Breast epithelium (tissue), 4 donors: Measurements from ENCODE around the gene CCNB2. TPM values are rescaled to one million over a fixed set of nuclear protein-coding genes. Genes with fewer than 3 reads are reported as not detected.

ENCODE experiments used
- DNase-seq, 2 donors: peaks; one replicate each; pipeline ENCODE4 v3.0.0-alpha.2; 2019; ENCODE audit warnings: low spot score in 2 of 2
- H3K27ac ChIP-seq, 2 donors: fragments of 200-600 bp; sonication (generic) in 1 of 2; one replicate each; pipeline ENCODE4 v1.5.1; 2016 to 2019; ENCODE audit warnings: mild to moderate bottlenecking in 1 of 2
- H3K27me3 ChIP-seq, 2 donors: fragments of 200-600 bp; sonication (generic) in 1 of 2; one replicate each; pipeline versions ENCODE4 v1.5.1 to v1.6.0; 2017 to 2019; ENCODE audit warnings: control low read depth in 1 of 2, mild to moderate bottlenecking in 1 of 2
- H3K36me3 ChIP-seq: fragments of 200-600 bp; one replicate; pipeline ENCODE4 v1.5.1; 2019
- H3K4me1 ChIP-seq, 2 donors: fragments of 200-600 bp; sonication (generic); one replicate each; pipeline ENCODE4 v1.5.1; 2016 to 2019; ENCODE audit warnings: control low read depth in 1 of 2
- H3K4me3 ChIP-seq, 3 donors: fragments of 200-600 bp; sonication (generic); 1 replicate in 2 of 3; 2 replicates in 1 of 3; pipeline ENCODE4 v1.5.1; 2016 to 2019; ENCODE audit warnings: mild to moderate bottlenecking in 3 of 3, moderate library complexity in 2 of 3
- H3K9me3 ChIP-seq, 2 donors: fragments of 200-600 bp; sonication (generic) in 1 of 2; one replicate each; pipeline ENCODE4 v1.5.1; 2016 to 2019; ENCODE audit warnings: control low read depth in 1 of 2
- POLR2A ChIP-seq: fragments of 450-650 bp; IDR thresholded peaks from one replicate; pipeline ENCODE4 v1.6.1; 2016; ENCODE audit warnings: antibody characterized with exemption, mild to moderate bottlenecking, moderate library complexity
- POLR2AphosphoS5 ChIP-seq, 3 donors: sonication (generic); formaldehyde crosslinking; IDR thresholded peaks; one replicate each; pipeline ENCODE4 v1.6.1; 2017; ENCODE audit warnings: antibody characterized with exemption in 3 of 3
- intact Hi-C: fragments of 100-400 bp; cut with DNase I; formaldehyde crosslinking; loops from one replicate; pipeline ENCODE4 v1.15.1; 2023; ENCODE audit warnings: low total_unique reads
- total RNA-seq, 3 donors: library from RNA; depleted of rRNA; stranded (reverse); fragments of >200 nt; gene quantifications; one replicate each; pipeline ENCODE4 v1.1.0, GENCODE V29; 2016
- TF ChIP-seq, protein P1 (sequence below), 3 donors: fragments of 450-650 bp; IDR thresholded peaks; one replicate each; pipeline ENCODE4 v1.5.1; 2016 to 2017; ENCODE audit warnings: antibody characterized with exemption in 3 of 3, mild to moderate bottlenecking in 3 of 3, moderate library complexity in 3 of 3

The CCNB2 gene
- total RNA-seq, 3 donors from 2014 or later = 0.29 to 3.5 (median 0.98) TPM

DNA sequence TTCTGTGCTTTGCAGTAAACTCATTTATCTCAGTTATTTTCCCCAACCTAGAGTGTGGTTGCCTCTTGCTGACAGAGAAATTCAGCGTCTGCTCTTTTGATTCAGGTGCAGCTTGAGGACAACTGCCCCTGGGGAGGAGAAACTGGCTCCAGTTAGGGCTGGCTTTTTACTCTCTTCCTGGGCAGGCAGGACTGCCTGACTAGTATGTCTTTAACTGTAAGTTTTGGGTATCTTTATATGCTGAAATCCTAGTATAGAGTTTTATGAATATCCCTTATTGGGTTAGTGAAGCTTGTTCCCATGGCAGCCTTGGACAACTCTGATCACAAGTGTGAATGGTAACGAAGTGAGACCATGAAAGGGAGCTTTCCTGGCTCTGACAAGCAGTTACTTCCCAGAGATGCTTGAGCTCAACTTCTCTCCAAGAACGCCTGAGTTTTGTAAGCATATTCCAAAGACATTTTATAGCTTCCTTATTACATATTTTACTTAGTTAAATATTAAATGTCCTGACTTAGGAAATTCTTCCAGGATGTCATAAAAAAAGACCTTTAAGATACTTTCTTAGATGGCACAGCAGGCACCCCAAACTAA, 27.1 kb downstream of the CCNB2 start:
- intact Hi-C loops = no loop called here

DNA sequence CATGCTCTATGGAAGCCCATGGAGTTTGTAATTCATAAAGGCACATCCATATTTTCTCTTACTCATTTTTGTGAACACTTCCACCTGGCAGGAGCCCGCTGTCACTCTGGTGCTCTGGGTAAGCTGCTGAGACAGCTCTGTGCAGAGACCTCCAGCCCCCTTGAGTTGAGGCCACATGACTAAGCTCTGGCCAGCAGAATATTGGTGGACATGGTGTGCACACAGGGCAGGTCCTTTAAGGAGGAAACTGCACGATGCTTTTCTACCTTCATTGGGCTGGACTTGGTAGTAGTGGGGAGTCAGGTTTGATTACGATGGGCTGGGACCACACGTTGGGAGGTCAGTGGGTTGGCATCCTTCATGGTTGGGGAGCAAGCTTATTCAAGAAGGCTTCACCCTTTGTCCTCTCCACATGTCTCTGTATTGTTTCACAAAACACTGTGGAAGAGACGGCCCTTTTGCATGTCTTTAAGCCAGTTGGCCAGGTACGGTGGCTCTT, 29.0 kb downstream of the CCNB2 start:
- TF ChIP-seq, protein P1, sequence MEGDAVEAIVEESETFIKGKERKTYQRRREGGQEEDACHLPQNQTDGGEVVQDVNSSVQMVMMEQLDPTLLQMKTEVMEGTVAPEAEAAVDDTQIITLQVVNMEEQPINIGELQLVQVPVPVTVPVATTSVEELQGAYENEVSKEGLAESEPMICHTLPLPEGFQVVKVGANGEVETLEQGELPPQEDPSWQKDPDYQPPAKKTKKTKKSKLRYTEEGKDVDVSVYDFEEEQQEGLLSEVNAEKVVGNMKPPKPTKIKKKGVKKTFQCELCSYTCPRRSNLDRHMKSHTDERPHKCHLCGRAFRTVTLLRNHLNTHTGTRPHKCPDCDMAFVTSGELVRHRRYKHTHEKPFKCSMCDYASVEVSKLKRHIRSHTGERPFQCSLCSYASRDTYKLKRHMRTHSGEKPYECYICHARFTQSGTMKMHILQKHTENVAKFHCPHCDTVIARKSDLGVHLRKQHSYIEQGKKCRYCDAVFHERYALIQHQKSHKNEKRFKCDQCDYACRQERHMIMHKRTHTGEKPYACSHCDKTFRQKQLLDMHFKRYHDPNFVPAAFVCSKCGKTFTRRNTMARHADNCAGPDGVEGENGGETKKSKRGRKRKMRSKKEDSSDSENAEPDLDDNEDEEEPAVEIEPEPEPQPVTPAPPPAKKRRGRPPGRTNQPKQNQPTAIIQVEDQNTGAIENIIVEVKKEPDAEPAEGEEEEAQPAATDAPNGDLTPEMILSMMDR (IDR thresholded peaks at IDR 0.05) = no peak
- TF ChIP-seq POLR2AphosphoS5 (IDR thresholded peaks at IDR 0.05) (no peak), POLR2A (no peak)
- intact Hi-C loops = no loop called here
- Histone ChIP-seq H3K36me3 (no peaks in the 10 kb centered on the region), H3K27me3 (no peaks in the 10 kb centered on the region), H3K4me1 (no peaks in the 10 kb centered on the region), H3K9me3 (no peaks in the 10 kb centered on the region), H3K27ac (no peak overlapping the region), H3K4me3 (no peak overlapping the region)
- DNase-seq = no peak

More for the DNA sequence above, 27.1 kb downstream of the CCNB2 start:
- Histone ChIP-seq H3K36me3 (no peaks in the 10 kb centered on the region), H3K27me3 (no peaks in the 10 kb centered on the region), H3K4me3 (no peak overlapping the region), H3K9me3 (peaks cover 0 to 4% of the 10 kb centered on the region in 2 donors), H3K4me1 (no peaks in the 10 kb centered on the region), H3K27ac (no peak overlapping the region)
- no peak for DNase-seq
- TF ChIP-seq POLR2AphosphoS5 (IDR thresholded peaks at IDR 0.05) (no peak), POLR2A (no peak)
- TF ChIP-seq, protein P1 (IDR thresholded peaks at IDR 0.05) = no peak

DNA sequence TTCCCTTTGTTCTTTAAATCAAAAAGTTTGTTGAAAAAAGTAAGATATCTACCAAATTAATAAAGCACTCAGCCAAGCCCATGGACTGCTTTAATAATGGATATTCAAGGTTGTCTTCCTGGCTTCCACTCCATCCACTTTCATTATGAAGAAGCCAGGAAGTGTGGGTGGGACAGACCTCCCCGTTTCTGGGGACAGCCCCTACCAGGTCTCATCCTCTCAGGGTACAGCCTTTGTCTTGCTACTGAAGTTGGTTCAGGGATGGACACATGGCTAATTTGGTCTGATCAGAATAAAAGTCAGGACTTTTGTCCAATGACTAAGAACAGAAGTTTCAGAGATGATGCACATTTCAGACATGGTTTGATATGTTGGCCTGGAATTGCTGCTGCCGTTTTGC, 32.6 kb downstream of the CCNB2 start:
- intact Hi-C loops = no loop called here
- no peaks in the 10 kb centered on the region for H3K27me3 ChIP-seq
- no peaks in the 10 kb centered on the region for H3K36me3 ChIP-seq
- no peak overlapping the region for H3K27ac ChIP-seq
- TF ChIP-seq POLR2AphosphoS5 (IDR thresholded peaks at IDR 0.05) (no peak), POLR2A (no peak)
- TF ChIP-seq, protein P1 (IDR thresholded peaks at IDR 0.05) = no peak
- no peak overlapping the region for H3K4me3 ChIP-seq
- no peaks in the 10 kb centered on the region for H3K9me3 ChIP-seq
- no peaks in the 10 kb centered on the region for H3K4me1 ChIP-seq
- no peak for DNase-seq

DNA sequence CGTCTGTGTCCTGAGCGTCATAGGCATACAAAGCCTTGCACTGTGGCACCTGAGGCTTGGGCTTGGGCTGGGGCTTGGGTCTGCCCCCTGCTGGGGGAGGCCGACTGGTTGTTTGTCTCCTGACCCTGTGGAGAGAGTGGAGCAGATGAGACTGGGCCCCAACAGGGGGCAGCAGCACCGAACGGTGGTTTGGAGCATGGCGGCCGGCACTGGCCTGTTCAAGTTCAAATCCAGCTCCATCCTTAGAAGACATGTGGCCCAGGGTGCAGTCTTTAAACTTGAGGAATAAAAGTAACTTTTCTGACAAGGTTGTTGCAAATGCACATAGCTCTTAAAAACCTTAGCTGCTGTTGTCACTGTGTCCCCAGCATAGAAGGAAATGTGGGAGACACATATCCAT, 33.3 kb downstream of the CCNB2 start:
- Histone ChIP-seq H3K4me1 (no peaks in the 10 kb centered on the region), H3K27me3 (no peaks in the 10 kb centered on the region), H3K36me3 (no peaks in the 10 kb centered on the region), H3K27ac (no peak overlapping the region), H3K4me3 (no peak overlapping the region), H3K9me3 (no peaks in the 10 kb centered on the region)
- TF ChIP-seq, protein P1 (IDR thresholded peaks at IDR 0.05) = peak in 2 of 3 donors; percentile 32 to 51
- no peak for TF ChIP-seq POLR2AphosphoS5 (IDR thresholded peaks at IDR 0.05)
- intact Hi-C loops = no loop called here
- no peak for DNase-seq

DNA sequence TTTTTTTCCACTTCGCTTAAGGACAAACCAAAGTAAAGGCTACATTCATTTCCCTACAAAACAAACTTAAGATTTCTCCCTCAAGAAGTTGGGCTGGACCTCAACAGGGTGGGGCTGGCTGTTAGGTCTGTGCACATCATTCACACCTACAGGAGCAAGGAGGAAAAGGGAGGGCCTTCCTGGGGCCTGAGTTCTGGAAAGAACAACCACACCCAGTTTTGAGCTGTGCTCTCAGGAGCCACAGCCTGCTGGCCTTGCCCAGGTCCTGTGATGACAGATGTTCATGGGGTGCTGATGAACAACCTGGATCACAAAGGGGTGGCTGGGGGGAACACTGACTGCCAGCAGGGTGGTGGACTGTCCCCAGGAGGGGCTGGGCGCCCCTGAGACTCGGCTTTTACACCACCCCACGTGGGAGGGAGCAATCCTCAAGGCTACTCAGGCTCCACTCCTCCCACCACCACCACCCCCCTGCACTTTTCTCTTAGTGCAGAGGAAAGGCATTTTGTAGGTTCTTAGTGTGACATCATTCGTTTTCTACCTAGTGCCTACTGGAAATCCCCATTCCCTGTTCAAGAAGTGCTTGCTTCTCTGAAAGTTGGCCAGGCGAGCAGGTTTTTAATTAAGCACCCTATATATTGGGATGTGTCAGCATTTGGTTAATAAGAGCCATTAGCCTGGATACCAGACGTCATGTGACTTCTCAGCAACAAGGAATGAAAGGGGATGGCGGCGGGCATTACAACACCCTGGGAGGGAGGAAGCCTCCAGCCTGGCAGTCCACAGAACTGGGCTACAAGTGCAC, 35.7 kb downstream of the CCNB2 start:
- Histone ChIP-seq H3K27ac (no peak overlapping the region), H3K27me3 (no peaks in the 10 kb centered on the region), H3K4me1 (no peaks in the 10 kb centered on the region), H3K4me3 (no peak overlapping the region), H3K36me3 (no peaks in the 10 kb centered on the region), H3K9me3 (no peaks in the 10 kb centered on the region)
- TF ChIP-seq, protein P1 (IDR thresholded peaks at IDR 0.05) = no peak
- TF ChIP-seq POLR2AphosphoS5 (IDR thresholded peaks at IDR 0.05) (no peak), POLR2A (no peak)
- intact Hi-C loops = no loop called here
- no peak for DNase-seq
